Islet precursor cell (in vitro differentiated cells): ENCODE results near the gene TMEM184A.

Experiments used
- DNase-seq: peaks from one replicate; pipeline ENCODE4 v3.0.0-alpha.2; 2018

The TMEM184A gene

DNA sequence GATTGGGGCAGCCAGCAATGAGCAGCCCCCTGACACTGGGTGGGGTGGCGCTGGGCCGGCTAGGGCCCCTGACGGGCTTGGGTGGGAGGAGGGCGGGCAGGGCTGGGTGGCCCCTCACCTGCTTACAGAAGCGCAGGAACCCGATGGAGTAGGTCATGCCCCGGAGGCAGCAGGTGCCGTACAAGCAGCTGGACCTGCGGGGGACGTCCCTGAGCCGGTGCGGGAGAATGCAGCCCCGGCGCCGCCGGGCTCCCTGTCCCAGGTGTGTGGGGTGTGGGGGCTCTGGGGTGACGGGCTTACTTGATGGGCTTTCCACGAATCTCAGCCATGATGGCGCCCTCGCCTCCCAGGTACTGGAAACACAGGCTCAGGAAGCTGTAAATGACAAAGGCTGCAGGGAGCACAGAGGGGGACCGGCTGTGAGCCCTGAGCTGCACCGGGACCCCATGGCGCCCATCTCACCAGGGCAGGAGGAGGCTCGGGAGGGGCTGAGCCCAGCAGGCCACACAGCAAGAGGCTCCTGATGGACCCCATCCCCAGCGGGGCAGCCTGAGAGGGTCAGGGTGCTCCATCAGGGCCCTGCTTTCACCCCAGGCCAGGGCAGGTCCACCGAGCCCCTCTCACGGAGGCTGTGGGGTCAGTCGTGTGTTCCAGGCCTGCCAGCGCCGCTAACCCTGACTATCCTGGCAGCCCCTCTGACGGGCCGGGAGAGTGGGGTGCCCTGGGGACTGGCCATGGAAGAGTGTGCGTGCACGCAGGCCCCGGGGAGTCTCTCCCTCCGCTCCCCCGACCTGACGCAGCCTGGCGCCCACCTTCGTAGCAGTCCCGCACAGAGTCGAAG is 5.8 kb downstream of the TMEM184A start:
- no peak for DNase-seq

DNA sequence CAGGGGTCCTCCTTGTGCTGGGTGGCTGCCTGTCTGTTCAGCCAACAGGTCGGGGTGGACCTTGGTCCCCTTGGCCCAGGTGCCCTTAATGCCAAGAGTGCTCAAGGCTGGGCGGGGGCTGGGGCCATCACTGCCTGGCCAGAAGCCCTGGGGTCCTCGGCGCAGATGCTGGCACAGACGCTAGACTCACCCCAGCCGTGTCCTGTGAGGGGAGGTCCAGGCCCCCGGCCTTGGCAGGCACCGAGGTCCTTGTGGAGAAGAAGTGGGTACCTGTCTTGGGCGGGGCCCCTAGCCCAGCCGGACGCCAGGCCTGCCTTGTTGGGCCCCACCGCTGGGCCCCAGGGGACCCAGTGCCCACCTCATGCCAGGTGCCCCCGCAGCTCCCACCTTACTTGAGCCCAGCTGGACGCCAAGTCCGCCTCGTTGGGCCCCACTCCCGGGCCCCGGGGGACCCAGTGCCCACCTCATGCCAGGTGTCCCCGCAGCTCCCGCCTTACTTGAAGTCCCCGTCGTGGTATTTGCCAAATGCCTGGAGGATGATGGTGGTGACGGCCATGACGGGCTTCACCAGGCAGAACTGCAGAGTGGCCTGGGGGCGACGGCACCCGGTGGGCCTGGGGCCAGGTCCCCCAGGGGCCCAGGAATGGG is 6.5 kb downstream of the TMEM184A start:
- DNase-seq: no peak

GRCh38 chr7:1548944-1549343 is 7.1 kb downstream of the TMEM184A start:
- peak; percentile 50 for DNase-seq

DNA sequence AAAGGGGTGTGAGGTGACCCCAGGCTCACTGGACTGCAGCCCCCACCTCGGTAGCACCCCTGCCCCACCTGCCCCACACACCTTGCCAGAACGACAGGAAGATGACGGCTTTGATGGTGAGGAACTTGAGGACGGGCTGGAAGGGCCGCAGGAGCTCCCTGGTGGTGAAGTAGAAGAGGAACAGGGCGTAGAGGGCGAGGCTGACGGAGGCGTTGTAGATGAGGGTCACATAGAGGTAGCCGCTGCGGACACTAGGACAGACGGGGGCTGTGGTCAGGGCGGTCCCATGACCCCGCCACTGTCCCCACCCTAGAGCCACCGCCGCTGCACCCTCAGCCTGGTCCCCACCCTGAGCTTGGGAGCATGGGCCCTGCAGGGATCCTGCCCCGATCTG is 7.6 kb downstream of the TMEM184A start:
- DNase-seq: peak; percentile 67

- DNase-seq: no peak
These were observed 8.1 kb downstream of the TMEM184A start for GRCh38 chr7:1547777-1548437.

DNA sequence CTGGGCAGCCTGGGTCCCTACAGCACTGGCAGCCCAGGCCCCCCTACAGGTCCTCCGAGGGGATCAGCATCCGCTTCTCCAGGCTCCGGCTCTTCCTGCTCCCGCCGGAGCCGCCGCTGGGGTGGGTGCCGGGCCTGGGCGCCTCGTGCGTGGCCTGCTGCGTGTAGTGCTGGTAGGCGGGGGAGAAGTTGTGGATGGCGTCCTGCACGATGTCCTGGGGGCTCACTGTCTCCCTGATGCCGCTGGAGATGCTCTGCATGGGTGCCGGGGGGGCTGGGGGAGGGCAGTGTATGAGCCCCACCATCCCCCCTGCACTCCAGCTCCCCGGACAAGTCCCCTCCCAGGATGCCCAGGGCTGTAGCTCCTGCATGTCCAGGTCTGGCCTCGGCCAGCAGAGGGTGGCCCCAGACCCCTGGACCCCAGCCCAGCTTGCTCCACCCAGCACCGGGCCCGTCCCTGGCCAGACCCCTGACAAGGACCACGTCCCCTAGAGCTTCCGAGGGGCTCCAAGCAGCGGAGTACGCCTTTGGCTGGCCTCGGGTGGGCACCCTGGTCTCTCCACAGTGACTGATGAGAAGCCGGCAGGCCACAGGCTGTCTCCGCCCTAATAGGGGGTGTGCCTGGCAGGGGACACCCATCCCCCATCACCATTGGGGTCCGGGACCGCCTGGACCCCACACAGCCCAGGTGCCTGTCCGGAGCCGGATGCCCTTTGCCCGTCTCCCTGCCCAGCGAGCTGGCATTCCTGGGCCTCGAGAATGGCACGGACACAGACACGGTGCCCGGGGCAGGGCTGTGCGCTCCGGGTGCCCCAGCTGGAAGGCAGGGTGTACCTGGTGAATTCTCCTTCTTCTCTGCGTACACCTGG is 8.9 kb downstream of the TMEM184A start:
- no peak for DNase-seq

DNA sequence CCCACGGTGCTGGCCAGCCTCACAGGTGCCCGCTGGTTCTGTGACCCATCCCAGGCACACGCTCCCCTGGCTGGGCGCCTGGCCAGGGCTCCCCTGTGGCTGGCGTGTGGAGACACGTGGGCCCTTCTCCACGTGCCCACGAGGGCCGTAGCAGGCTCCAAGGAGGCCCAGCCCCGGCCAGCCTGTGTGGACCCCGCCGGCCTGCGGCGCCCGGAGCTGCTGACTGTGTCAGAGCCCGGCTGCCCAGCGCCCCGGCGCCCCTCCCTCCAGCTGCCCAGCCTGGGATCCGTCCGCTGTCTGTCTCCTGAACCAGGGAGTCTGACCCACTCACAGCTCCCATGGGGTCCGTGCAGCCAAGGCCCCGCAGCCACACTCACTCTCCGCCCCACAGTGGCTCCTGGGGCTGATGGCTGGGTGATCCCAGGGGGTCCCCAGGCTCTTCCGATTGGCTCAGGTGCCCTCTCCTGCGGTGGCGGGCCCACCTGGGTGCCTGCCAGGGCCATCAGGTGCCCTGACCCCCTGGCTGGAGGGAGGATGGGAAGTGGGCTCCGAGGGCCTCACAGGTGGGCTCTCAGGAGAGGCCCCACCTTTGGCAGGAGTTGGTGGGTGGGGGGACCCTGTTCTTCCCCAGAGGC is 9.6 kb downstream of the TMEM184A start:
- DNase-seq: peak; percentile 54

GRCh38 chr7:1545417-1546246 is 10.4 kb downstream of the TMEM184A start:
- DNase-seq: no peak

- no peak for DNase-seq
These were observed 11.0 kb downstream of the TMEM184A start for GRCh38 chr7:1544896-1545416.

DNA sequence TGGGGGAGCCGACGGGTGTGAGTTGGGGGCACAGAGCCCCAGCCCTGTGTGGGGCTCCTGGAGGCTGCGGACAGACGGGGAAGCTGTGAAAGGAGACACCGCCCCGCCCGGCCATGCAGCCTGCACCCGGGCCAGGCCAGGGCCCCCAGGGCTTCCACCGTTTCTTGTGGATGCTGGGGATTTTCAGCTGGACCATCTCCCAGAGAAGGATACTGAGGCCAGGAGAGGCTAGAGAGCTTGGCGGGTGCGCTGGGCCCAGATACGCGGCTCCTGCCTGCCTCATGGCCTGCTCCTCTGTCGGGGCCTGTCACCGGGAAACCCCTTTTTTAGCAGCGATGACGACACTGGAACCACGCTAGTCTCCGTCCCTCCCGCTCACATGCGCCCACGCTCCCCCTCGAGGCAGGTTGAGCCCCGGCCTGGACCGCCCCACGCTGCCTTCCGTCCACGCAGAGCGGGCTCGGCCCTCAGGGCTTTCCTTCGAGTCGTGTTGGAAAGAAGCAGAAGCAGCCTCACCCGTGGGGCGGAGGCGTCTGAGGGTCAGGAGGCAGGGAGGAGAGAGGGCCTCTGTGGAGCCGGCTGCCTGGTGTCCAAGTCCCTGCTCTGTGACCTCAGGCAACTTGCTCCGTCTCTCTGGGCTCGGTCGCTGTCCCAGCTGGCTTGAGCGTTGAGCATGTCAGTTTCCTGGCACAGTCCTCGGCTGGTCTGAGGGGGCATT is 11.7 kb downstream of the TMEM184A start:
- DNase-seq: no peak

GRCh38 chr7:1543826-1544177 is 12.2 kb downstream of the TMEM184A start:
- DNase-seq: no peak

- peak; percentile 53 for DNase-seq
These were observed 12.9 kb downstream of the TMEM184A start for GRCh38 chr7:1542841-1543747.

- DNase-seq: peak; percentile 50
These were observed 13.7 kb downstream of the TMEM184A start for GRCh38 chr7:1542329-1542728.

DNA sequence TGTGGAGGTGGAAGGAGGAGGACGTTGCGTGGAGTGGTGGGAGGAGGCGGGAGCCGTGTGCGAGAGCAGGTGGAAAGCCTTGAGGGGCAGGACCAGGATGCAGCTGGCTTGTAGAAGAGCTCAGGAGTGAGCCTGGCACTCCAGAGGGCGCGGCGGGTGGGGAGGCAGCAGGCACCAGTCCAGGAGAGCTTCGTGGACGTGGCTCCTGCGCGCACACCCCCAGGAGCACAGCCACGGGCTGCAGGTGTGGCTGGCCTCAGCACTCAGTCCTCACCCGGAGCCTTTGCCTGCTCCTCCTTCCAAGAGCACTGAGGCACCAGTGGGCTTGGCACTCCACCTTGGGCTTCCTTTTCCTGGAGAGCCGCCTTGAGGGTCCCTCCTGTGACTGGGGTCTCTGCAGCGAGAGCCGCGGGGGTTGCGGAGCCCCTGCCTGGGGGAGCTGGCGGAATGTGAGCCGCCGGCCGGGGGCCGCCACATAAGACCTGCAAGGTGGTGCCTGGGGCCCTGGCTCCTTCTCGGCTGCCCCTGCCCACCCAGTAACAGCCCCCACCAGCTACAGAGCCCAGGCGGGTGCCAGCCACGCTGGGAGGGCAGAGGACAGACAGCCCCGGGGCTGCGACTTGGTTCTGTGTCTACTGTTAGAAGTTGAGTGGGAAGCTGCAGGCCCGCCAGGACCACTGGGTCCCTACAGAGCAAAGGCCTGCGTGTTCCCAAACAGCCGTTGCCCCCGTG is 14.4 kb downstream of the TMEM184A start:
- no peak for DNase-seq

- DNase-seq: peak; percentile 49
These were observed 15.2 kb downstream of the TMEM184A start for GRCh38 chr7:1540776-1541271.

- DNase-seq: peak; percentile 47
These were observed 15.9 kb downstream of the TMEM184A start for GRCh38 chr7:1539882-1540775.

GRCh38 chr7:1539181-1539881 is 16.7 kb downstream of the TMEM184A start:
- peak; percentile 69 for DNase-seq
